ENCODE data around the gene TMEM134.
A peak's percentile ranks its signal among the peaks of the same experiment; 100 is the strongest.
"Not testable (repeated sequence)": the region's sequence is repeated elsewhere in the genome, so short reads cannot be mapped to it uniquely, and the experiment has no call there.

Gene TMEM134

GRCh38 chr11:67468759-67469507 is at the start of gene TMEM134:
Gene TMEM134, minus strand, starts transcription at chr11:67469251. Its CDS starts 59 bp downstream, at chr11:67469192.
- peak; percentile 72 to 93 for DNase-seq (ENCODE audit: extremely low read depth in 1 of 2, low read depth in 1 of 2)

DNA sequence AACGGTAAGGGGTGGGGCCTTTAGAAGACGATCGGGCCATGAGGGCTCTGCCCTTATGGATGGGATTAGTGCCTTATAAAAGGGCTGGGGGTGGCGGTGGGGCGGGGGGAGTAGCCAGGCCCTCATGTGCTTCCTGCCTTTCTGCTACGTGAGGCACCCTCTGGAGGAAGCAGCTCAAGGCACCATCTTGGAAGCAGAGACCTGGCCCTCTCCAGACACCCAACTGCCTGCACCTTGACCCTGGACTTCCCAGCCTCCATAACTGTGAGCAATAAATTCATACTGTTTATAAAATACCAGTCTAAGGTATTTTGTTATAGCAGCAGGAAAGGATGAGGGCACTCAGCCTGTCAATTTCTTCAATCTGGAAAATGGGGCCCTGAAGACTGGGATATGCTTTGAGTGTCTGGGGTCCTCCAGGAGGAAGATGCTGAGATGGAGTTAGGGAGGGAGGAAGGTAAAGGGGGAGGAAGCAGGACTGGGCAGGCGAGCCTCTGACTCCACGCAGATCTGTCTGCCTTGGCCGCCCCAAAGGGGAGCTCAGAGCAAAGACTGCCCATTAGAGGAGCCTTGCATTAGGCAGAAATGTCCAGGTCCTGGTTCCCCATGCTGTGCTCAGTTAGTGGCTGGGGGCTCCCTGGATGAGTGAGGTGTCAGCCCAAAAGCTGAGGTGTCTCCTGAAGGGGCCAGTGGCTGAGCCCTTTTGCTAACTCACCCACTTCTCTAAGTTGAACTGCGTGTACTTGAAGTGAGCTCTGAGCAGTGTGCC is 48.9 kb upstream of the TMEM134 start:
- DNase-seq (ENCODE audit: extremely low read depth in 1 of 2, low read depth in 1 of 2), result no peak

- DNase-seq (ENCODE audit: extremely low read depth in 1 of 2, low read depth in 1 of 2), result no peak
Observed at GRCh38 chr11:67516806-67517205, 47.8 kb upstream of the TMEM134 start.

- DNase-seq (ENCODE audit: extremely low read depth in 1 of 2, low read depth in 1 of 2), result no peak
Observed at GRCh38 chr11:67514116-67514515, 45.1 kb upstream of the TMEM134 start.

GRCh38 chr11:67511558-67511957 is 42.5 kb upstream of the TMEM134 start:
- DNase-seq (ENCODE audit: extremely low read depth in 1 of 2, low read depth in 1 of 2), result not testable (repeated sequence)

- no peak for DNase-seq (ENCODE audit: extremely low read depth in 1 of 2, low read depth in 1 of 2)
Observed at GRCh38 chr11:67510023-67510345, 40.9 kb upstream of the TMEM134 start.

GRCh38 chr11:67508486-67509121 is 39.6 kb upstream of the TMEM134 start:
- peak; percentile 99 to 100 for DNase-seq (ENCODE audit: extremely low read depth in 1 of 2, low read depth in 1 of 2)

GRCh38 chr11:67507864-67508485 is 38.9 kb upstream of the TMEM134 start, which contains the start of gene CDK2AP2:
Gene CDK2AP2, minus strand, starts transcription at chr11:67508162. Its CDS starts 80 bp downstream, at chr11:67508082.
- peak; percentile 90 to 93 for DNase-seq (ENCODE audit: extremely low read depth in 1 of 2, low read depth in 1 of 2)

- DNase-seq (ENCODE audit: extremely low read depth in 1 of 2, low read depth in 1 of 2), result no peak
Observed at GRCh38 chr11:67507242-67507863, 38.3 kb upstream of the TMEM134 start.

GRCh38 chr11:67506426-67507051 is 37.5 kb upstream of the TMEM134 start:
- no peak for DNase-seq (ENCODE audit: extremely low read depth in 1 of 2, low read depth in 1 of 2)

DNA sequence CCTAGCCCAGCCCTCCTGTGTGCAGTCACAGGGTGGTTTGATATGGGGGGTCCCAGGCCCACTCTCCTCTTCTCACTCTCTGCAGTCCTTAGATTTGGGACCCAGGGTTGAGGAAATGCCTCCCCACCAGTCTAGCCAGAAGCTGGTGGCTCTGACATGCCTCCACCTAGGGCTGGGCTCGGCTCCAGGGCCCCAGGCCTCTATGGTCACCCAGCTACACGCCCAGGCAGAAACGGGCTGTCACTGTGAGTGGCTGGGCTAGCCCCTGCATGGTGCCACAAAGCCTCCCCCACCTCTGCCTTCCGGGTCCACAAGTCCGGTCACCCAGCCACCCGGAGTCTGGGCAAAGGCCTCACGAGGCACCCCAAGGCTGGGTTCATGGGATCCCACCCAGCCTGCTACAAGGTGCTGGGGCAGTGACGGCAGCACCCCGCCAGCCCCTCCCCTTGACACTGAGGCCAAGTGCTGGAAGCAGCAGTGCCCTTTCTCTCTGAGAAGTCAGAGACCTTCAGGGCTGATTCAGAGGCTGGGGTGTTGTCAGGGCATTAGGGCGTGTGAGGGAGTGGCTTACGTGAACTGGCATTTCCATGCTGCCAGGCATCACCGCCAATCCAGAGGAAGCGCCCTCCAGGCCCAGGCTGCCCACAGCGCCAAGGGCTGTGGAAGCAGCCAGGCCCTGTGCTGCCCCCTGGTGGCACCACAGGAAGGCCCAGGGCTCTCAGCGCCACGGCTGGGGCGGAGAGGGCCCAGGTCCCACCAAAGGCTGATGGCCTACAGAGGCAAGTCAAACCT is 36.8 kb upstream of the TMEM134 start:
- peak; percentile 78 to 84 for DNase-seq (ENCODE audit: extremely low read depth in 1 of 2, low read depth in 1 of 2)

DNA sequence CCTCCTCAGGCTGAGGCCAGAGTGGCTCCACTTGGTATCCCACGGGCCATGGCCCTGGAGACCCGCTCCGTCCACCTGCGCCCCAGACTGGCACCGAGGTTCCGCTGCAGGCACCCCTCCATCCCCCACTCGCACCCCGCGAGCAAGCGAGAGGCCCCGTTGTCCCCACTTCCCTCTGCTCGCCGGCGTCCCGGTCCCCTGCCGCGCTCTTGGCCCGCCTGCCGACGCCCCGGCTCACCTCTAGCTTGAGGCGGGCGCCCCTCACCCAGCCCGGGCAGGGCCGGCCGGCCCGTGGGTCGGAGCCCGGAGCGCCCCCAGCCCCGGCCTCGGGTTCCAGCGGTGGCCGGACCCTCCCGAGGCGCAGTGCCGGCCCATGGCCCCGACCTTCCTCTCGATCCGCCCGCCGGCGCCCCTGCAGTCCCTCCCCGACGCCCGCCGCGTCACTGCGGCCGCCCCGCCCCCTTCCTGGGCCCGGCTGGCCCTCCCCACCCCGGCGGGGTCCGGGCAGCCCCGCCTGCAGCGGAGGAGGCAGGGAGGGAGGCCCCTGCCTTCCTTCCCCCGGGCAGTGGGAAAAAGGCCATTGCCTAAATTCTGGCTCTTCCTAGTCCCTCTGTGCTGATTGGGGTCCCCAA is 36.0 kb upstream of the TMEM134 start, which contains the start of gene PITPNM1:
PITPNM1 (minus strand) TSS at position 414 of the 632 bp plus-strand sequence. CDS start 1,183 bp downstream, outside the sequence.
- peak in 1 of 2 donors; percentile 65 for DNase-seq (ENCODE audit: extremely low read depth in 1 of 2, low read depth in 1 of 2)

GRCh38 chr11:67504005-67504949 is 35.2 kb upstream of the TMEM134 start:
- no peak for DNase-seq (ENCODE audit: extremely low read depth in 1 of 2, low read depth in 1 of 2)

- DNase-seq (ENCODE audit: extremely low read depth in 1 of 2, low read depth in 1 of 2), result no peak
Observed at GRCh38 chr11:67503119-67504004, 34.3 kb upstream of the TMEM134 start.

GRCh38 chr11:67502328-67502979 is 33.4 kb upstream of the TMEM134 start:
- no peak for DNase-seq (ENCODE audit: extremely low read depth in 1 of 2, low read depth in 1 of 2)

- DNase-seq (ENCODE audit: extremely low read depth in 1 of 2, low read depth in 1 of 2), result no peak
Observed at GRCh38 chr11:67501854-67502253, 32.8 kb upstream of the TMEM134 start.
